WERI-Rb-1 (cell line): ENCODE measurements around the gene SPRING1.

ENCODE experiments used
- DNase-seq: peaks from one replicate; pipeline ENCODE4 v3.0.0-alpha.2; 2020
- H3K27ac ChIP-seq: fragments of 250-450 bp; sonication (Bioruptor Pico); 2 replicates; pipeline ENCODE4 v1.5.1; 2020; ENCODE audit warnings: mild to moderate bottlenecking, moderate library complexity
- H3K27me3 ChIP-seq: fragments of 250-450 bp; sonication (Bioruptor Pico); 2 replicates; pipeline ENCODE4 v1.5.1; 2021; ENCODE audit warnings: mild to moderate bottlenecking, low read depth, moderate library complexity; ENCODE audit not compliant: insufficient read depth, severe bottlenecking
- H3K36me3 ChIP-seq: fragments of 250-450 bp; sonication (Bioruptor Pico); 2 replicates; pipeline ENCODE4 v1.5.1; 2020; ENCODE audit warnings: mild to moderate bottlenecking, moderate library complexity
- H3K4me3 ChIP-seq: 2 replicates; pipeline ENCODE4 v1.5.1; 2011; ENCODE audit warnings: low read depth, mild to moderate bottlenecking, control low read depth, low read length
- H3K9me3 ChIP-seq: fragments of 250-450 bp; sonication (Bioruptor Pico); 2 replicates; pipeline ENCODE4 v1.5.1; 2021; ENCODE audit warnings: mild to moderate bottlenecking, moderate library complexity; ENCODE audit not compliant: severe bottlenecking
- CTCF ChIP-seq: IDR thresholded peaks from 2 replicates; pipeline ENCODE4 v1.5.1; 2011; ENCODE audit warnings: low read depth, mild to moderate bottlenecking, control low read depth, inconsistent platforms, low read length

Gene SPRING1

GRCh38 chr12:116700066-116700465 lies 37.8 kb downstream of the SPRING1 start:
- Histone ChIP-seq H3K27ac (no peak overlapping the region), H3K27me3 (no peaks in the 10 kb centered on the region), H3K9me3 (no peaks in the 10 kb centered on the region), H3K4me3 (no peak overlapping the region), H3K36me3 (no peaks in the 10 kb centered on the region)
- peak; percentile 26 for DNase-seq
- TF ChIP-seq CTCF, result no peak

GRCh38 chr12:116698554-116699075 lies 39.3 kb downstream of the SPRING1 start:
- no peak for DNase-seq
- Histone ChIP-seq H3K27me3 (no peaks in the 10 kb centered on the region), H3K9me3 (no peaks in the 10 kb centered on the region), H3K4me3 (no peak overlapping the region), H3K36me3 (no peaks in the 10 kb centered on the region), H3K27ac (no peak overlapping the region)
- TF ChIP-seq CTCF, result no peak

- DNase-seq, result no peak
- Histone ChIP-seq H3K27me3 (no peaks in the 10 kb centered on the region), H3K9me3 (no peaks in the 10 kb centered on the region), H3K27ac (no peak overlapping the region), H3K36me3 (no peaks in the 10 kb centered on the region), H3K4me3 (no peak overlapping the region)
- TF ChIP-seq CTCF, result no peak
Observed at GRCh38 chr12:116698116-116698515, 39.8 kb downstream of the SPRING1 start.

- no peaks in the 10 kb centered on the region for H3K27me3 ChIP-seq
- no peaks in the 10 kb centered on the region for H3K9me3 ChIP-seq
- no peak overlapping the region for H3K4me3 ChIP-seq
- DNase-seq, result no peak
- no peak overlapping the region for H3K27ac ChIP-seq
- TF ChIP-seq CTCF, result no peak
- H3K36me3 ChIP-seq, result no peaks in the 10 kb centered on the region
Observed at GRCh38 chr12:116697716-116698115, 40.2 kb downstream of the SPRING1 start.

GRCh38 chr12:116697305-116697704 lies 40.6 kb downstream of the SPRING1 start:
- DNase-seq, result peak; percentile 74
- Histone ChIP-seq H3K36me3 (no peaks in the 10 kb centered on the region), H3K4me3 (no peak overlapping the region), H3K27ac (no peak overlapping the region), H3K9me3 (no peaks in the 10 kb centered on the region), H3K27me3 (no peaks in the 10 kb centered on the region)
- TF ChIP-seq CTCF, result peak; percentile 75

- Histone ChIP-seq H3K9me3 (no peaks in the 10 kb centered on the region), H3K36me3 (no peaks in the 10 kb centered on the region), H3K4me3 (no peak overlapping the region), H3K27ac (no peak overlapping the region), H3K27me3 (no peaks in the 10 kb centered on the region)
- DNase-seq, result no peak
- no peak for TF ChIP-seq CTCF
Observed at GRCh38 chr12:116695464-116695725, 42.5 kb downstream of the SPRING1 start.
